SK-N-MC (cell line): Measurements from ENCODE around the gene SMAD4.

ENCODE experiments used
- EZH2 ChIP-seq: fragments of 200-600 bp; sonication (generic); IDR thresholded peaks from one replicate; pipeline ENCODE4 v1.6.1; 2017; ENCODE audit warnings: antibody characterized with exemption
- FOXP2 ChIP-seq: optimal IDR thresholded peaks from 2 replicates; pipeline ENCODE3; 2011; ENCODE audit warnings: mild to moderate bottlenecking, moderate library complexity; ENCODE audit not compliant: insufficient read depth; ENCODE audit errors: extremely low read length, control extremely low read depth
- POLR2AphosphoS5 ChIP-seq: IDR thresholded peaks from 2 replicates; pipeline ENCODE4 v1.6.1; 2012; ENCODE audit warnings: mild to moderate bottlenecking, low read depth, low read length, borderline replicate concordance

- TF ChIP-seq EZH2 (no peak), POLR2AphosphoS5 (no peak), FOXP2 (no peak)
Observed at GRCh38 chr18:51076503-51076902, 46.5 kb downstream of the SMAD4 start.
